C4-2B (cell line): ENCODE results near the gene MRPL27.

Experiments
- H3K27ac ChIP-seq: fragments of 450-650 bp; 2 replicates; pipeline ENCODE4 v1.5.1; 2017
- ZFX ChIP-seq: fragments of 450-650 bp; IDR thresholded peaks from 2 replicates; pipeline ENCODE4 v1.6.1; 2017
- TF ChIP-seq, protein P1 (sequence below): fragments of 450-650 bp; conservative IDR thresholded peaks from 2 replicates; pipeline ENCODE4 v1.5.1; 2017; ENCODE audit warnings: mild to moderate bottlenecking

Gene MRPL27

DNA sequence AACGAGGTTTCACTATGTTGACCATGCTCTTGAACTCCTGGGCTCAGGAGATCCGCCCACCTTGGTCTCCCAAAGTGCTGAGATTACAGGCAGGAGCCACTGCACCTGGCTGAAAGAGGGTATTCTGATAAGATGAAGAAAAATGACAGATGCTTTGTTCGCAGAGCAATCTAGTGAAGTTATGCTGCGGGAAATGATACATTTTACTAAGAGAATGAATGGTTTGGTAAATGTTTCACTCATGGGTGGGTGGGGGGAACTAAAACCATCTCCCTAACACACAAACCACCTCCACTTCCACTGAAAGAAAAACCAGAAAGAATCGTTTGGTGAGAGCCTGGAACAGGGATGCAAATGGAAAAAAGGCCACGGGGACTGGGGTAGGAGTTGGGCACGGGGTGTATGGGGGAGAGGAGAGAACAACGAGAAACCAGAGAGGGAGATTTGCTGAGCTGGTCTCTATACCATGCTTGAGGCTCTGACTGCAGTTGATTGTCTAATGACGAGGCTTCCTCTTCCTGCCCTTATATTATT is 46.1 kb downstream of the MRPL27 start:
- H3K27ac ChIP-seq = no peak overlapping the region
- TF ChIP-seq, protein P1, sequence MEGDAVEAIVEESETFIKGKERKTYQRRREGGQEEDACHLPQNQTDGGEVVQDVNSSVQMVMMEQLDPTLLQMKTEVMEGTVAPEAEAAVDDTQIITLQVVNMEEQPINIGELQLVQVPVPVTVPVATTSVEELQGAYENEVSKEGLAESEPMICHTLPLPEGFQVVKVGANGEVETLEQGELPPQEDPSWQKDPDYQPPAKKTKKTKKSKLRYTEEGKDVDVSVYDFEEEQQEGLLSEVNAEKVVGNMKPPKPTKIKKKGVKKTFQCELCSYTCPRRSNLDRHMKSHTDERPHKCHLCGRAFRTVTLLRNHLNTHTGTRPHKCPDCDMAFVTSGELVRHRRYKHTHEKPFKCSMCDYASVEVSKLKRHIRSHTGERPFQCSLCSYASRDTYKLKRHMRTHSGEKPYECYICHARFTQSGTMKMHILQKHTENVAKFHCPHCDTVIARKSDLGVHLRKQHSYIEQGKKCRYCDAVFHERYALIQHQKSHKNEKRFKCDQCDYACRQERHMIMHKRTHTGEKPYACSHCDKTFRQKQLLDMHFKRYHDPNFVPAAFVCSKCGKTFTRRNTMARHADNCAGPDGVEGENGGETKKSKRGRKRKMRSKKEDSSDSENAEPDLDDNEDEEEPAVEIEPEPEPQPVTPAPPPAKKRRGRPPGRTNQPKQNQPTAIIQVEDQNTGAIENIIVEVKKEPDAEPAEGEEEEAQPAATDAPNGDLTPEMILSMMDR = no peak
- TF ChIP-seq ZFX = no peak

- TF ChIP-seq ZFX = no peak
- TF ChIP-seq, protein P1 = no peak
- H3K27ac ChIP-seq = no peak overlapping the region
Measured at GRCh38 chr17:50325906-50326305, 47.1 kb downstream of the MRPL27 start.

- TF ChIP-seq, protein P1 = no peak
- TF ChIP-seq ZFX = no peak
- H3K27ac ChIP-seq = no peak overlapping the region
Measured at GRCh38 chr17:50323060-50323459, 49.9 kb downstream of the MRPL27 start.

- no peak overlapping the region for H3K27ac ChIP-seq
- TF ChIP-seq, protein P1 = no peak
- no peak for TF ChIP-seq ZFX
Measured at GRCh38 chr17:50322271-50322670, 50.7 kb downstream of the MRPL27 start.

DNA sequence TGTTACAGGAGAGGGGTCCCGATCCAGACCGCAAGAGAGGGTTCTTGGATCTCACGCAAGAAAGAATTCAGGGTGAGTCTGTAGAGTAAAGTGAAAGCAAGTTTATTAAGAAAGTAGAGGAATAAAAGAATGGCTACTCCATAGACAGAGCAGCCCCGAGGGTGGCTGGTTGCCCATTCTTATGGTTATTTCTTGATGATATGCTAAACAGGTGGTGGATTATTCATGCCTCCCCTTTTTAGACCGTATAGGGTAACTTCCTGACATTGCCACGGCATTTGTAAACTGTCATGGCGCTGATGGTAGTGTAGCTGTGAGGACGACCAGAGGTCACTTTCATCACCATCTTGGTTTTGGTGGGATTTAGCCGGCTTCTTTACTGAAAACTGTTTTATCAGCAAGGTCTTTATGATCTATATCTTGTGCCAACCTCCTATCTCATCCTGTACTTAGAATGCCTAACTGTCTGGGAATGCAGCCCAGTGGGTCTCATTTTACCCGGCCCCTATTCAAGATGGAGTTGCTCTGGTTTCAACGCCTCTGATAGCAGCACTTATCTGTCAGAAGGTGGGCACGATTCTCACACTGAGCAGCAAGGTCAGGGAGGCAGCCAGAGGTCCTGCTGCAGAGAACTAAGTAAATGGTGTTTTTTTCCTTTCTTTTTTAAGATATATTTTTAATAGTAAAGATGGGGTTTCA is 53.5 kb downstream of the MRPL27 start:
- H3K27ac ChIP-seq = no peak overlapping the region
- TF ChIP-seq, protein P1 = no peak
- TF ChIP-seq ZFX = no peak

DNA sequence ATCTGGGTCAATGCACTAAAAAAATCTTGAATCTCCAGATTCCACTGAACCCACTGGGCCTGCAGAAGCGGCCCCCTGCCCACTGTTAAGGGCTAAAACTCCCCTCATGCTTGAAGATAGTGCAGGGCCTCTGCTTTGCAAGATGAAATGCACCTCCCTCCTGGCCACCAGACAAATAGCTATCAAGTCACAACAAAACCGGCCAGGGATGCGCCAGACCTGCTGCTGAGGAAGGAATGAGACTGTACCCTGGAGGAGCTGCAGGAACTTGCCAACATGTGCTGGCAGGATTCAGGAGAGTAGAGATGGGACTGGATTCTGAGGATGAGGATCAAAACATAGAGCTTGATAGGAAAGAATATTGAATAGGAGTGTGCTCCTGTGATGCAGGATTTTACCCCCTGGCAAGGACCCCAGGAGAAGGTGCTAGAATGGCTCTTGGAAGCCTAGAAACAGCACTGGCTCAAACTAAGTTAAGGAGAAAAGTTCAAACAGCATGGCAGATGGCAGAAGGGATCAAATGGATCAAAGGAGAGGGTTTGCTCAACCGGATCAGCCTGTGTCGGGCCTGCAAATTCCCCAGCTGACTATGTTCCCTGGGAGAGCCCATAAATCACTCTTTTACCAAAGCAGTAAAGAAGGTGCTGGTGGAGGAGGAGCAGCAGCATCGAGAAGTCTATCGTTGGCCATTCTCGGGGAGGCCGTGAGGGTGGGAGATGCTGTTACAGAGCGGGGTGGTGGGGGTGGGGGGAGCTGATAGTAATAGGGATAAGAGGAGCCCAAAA is 54.3 kb downstream of the MRPL27 start:
- TF ChIP-seq, protein P1 = no peak
- TF ChIP-seq ZFX = no peak
- H3K27ac ChIP-seq = no peak overlapping the region
